Hippocampal formation (tissue), 2 donors: ENCODE results near the gene ARFIP1.
"Not testable (repeated sequence)": the region's sequence is repeated elsewhere in the genome, so short reads cannot be mapped to it uniquely, and the experiment has no call there.

Source experiments
- DNase-seq, 2 donors: peaks; one replicate each; lab custom pipeline; 2025; lab: John Stamatoyannopoulos, UW

The ARFIP1 gene

DNA sequence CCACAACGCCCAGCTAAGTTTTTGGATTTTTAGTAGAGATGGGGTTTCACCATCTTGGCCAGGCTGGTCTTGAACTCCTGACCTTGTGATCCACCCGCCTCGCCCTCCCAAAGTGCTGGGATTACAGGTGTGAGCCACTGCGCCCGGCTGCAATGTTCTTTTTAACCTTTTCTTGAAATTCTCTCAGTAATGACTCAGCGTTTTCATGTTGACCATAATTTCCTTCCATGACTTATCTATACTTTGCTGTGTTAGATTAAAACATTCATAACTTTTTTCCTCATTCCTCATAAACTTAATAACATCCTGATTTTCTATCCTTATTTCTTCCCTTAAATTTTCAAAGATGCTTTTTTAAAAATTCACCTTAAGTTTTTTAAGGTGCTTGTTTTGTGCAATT, 118.4 kb downstream of the ARFIP1 start:
- not testable (repeated sequence) for DNase-seq

- no peak for DNase-seq
Observed at GRCh38 chr4:152898606-152899005, 118.9 kb downstream of the ARFIP1 start.

DNA sequence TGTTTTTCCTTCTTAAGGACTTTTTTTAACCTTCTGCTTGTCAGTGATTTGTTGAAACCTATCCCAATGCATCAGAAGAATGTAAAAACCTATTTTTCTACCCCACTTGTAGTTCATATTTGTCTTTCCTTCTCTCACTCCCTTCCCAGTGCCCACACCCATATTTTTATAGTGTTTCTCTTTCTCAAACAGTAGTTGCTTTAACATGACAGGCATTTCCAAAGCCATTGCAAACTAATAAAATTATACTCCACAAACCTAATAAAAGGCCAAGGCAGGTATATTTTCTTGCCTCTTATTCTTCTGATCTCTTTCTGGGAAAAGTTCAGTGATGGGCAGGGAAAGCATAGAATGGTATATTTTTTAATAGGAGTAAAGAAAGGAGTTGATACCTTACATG, 120.6 kb downstream of the ARFIP1 start:
- no peak for DNase-seq

- DNase-seq, result peak in 1 of 2 donors; percentile 40
Observed at GRCh38 chr4:152901205-152901604, 121.5 kb downstream of the ARFIP1 start.

DNA sequence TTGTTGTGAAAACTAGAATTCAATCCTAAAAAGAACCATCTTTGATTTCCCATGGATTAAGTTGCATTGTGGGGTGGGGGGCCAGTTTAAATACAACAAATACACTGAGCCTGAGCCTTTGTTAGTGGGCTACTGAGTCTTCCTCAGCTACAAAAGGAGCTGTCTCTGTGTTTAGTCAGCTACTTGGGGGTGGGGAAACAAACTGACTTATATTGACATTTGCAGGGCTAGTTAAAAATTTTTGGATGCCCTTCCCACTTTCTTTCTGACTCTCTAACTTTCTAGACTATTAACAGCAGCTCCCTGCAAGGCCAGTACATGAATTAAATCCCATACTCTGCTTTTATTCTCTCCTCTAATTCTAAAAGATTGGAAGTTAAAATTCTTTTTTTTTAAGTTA, 123.9 kb downstream of the ARFIP1 start:
- DNase-seq, result no peak

DNA sequence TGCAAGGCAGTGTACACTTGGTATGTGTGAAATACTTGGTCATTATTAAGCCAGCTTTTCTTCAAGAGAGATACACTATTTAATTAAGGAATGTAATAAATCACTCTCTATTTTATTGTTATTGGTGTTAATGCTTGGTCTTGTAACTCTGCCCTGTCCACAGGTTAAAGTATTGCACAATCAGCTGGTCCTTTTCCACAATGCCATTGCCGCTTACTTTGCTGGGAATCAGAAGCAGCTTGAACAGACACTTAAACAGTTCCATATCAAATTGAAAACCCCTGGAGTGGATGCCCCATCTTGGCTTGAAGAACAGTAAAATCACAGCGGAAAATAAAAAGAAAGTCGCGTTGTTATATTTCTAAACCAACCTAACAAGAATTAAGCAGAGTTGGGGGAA, 130.1 kb downstream of the ARFIP1 start:
- no peak for DNase-seq

DNA sequence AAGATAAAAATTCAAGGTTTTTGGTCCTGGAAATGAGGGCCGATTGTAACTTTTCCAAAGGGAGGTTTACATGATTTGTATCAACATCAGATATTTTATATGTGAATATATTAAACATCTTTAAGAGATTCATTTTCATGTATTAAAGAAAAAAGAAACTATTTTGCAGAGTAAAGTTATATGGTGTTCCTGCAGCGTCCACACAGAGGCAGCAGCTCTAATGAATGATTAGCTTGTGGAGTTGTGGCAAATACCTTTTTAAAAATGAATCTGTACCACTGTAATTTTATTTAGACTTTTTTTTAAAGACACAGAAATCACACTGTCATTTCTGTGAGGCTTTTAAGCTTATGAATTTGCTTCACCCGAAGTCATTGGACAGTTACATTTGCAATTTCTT, 130.8 kb downstream of the ARFIP1 start:
- DNase-seq, result no peak

DNA sequence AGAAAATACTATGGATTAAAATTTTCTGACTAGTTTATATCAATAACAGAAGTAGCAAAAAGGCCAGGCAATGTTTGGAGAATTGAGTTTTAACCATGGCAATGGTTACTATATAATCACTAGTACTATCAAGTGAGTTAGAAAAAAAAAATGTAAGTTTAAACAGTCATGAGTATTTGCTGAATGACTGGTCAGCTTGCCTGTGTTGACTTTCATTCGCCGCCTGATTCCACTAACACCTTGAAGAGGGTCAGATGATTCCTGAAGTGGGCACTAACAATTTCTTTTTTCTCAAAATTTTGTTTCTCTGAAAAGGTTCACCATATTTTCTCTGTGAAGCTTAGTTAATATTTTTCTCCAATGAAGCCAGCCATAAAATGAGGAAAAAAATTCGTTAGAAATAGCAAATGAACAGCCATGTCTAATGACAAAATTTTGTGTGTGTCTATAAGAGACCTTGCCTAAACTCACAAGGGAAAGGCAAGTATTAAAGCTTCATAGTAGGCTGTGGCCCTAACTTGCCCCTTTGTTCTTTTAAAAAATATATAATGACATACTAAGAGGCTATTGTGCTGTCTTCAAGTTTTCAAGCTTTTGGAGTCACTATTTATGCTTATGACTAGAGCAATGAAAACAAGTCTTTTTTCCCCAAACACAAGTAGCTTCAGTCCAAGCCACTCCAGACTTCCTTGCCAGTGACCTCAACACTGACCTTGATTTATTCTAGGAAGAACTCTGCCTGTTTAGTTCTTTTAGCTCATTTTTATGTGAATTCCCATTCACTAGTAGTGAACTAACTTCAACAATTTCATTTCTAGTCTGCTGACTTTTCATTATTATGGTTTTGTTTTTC, 138.0 kb downstream of the ARFIP1 start:
- no peak for DNase-seq

DNA sequence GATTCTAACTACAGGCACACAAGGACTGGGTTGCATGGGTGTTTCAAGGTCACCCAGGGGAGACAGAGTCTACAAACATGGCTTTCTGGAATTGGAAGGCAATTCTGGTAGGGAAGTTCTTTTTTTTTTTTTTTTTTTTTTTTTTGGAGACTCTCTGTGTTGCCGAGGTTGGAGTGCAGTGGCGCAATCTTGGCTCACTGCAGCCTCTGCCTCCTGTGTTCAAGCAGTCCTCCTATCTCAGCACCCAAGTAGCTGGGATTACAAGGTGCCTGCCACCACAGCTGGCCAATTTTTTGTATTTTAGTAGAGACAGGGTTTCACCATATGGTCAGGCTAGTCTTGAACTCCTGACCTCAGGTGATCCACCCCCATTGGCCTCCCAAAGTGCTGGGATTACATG, 140.1 kb downstream of the ARFIP1 start:
- no peak for DNase-seq

DNA sequence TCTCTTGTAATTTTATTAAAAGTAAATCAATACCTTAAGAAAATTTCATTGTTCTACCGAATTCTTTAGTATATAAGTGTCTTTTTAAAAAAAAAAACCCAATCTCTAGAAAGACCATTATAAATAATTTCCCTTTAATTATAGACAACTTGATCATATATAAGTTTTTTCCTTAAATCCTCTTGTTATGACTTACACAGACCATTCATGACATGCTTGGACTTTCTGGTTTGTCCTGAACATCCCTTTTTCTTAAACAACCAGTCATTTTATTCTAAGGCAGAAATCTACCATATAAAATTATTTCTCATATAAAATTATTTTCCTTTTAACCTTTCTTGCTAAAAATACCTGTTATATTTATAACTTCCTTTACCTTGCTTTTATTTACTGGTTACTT, 141.0 kb downstream of the ARFIP1 start:
- no peak for DNase-seq

GRCh38 chr4:152921284-152921683, 141.5 kb downstream of the ARFIP1 start:
- DNase-seq, result no peak

DNA sequence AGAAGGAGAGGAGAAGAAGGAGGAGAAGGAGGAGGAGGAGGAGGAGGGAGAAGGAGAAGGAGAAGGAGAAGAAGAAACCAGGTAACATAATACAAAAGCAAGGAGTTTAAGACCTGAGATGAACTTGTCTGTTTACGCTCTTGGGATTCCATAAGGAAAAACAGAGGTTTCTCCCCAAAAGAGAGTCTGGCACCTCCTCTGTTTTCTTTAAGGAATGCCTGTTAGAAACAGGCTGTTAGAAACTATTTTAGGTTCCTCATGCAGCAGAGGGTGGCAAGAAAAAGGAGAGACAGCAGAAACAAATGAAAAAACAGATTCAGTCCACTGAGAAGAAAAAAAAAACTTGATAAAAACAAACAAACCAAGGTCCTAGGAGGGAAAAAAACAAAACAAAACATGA, 146.1 kb downstream of the ARFIP1 start:
- no peak for DNase-seq

DNA sequence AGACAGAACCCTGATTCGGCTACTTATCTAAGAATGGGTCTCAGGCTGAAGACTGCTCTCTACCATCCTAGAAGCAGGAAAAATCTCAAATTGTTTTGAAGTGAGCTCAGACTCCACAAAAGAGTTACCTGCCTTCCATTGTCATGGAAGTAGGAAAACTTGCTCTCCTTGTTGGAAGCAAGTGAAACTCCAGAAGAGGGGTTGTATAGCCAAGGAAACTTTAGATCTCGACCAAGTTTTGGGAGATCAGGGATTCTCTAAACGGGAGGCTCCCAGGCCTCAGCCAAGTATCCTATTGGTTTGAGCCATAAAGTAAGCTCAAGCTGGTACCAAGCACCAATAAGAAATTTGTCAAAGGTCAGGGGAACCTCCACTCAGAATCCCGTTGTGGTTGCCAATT, 147.2 kb downstream of the ARFIP1 start:
- DNase-seq, result no peak

- no peak for DNase-seq
Observed at GRCh38 chr4:152927737-152928136, 148.0 kb downstream of the ARFIP1 start.

- DNase-seq, result no peak
Observed at GRCh38 chr4:152928286-152928685, 148.5 kb downstream of the ARFIP1 start.

GRCh38 chr4:152929888-152930287, 150.1 kb downstream of the ARFIP1 start:
- no peak for DNase-seq

GRCh38 chr4:152935143-152935542, 155.4 kb downstream of the ARFIP1 start:
- no peak for DNase-seq

- DNase-seq, result no peak
Observed at GRCh38 chr4:152935631-152936445, 156.1 kb downstream of the ARFIP1 start, which contains the start of gene FHDC1. FHDC1 (plus strand) TSS chr4:152936323; CDS start chr4:152943058, 6,735 bp downstream.

GRCh38 chr4:152936446-152937335, 156.9 kb downstream of the ARFIP1 start:
- DNase-seq, result no peak

DNA sequence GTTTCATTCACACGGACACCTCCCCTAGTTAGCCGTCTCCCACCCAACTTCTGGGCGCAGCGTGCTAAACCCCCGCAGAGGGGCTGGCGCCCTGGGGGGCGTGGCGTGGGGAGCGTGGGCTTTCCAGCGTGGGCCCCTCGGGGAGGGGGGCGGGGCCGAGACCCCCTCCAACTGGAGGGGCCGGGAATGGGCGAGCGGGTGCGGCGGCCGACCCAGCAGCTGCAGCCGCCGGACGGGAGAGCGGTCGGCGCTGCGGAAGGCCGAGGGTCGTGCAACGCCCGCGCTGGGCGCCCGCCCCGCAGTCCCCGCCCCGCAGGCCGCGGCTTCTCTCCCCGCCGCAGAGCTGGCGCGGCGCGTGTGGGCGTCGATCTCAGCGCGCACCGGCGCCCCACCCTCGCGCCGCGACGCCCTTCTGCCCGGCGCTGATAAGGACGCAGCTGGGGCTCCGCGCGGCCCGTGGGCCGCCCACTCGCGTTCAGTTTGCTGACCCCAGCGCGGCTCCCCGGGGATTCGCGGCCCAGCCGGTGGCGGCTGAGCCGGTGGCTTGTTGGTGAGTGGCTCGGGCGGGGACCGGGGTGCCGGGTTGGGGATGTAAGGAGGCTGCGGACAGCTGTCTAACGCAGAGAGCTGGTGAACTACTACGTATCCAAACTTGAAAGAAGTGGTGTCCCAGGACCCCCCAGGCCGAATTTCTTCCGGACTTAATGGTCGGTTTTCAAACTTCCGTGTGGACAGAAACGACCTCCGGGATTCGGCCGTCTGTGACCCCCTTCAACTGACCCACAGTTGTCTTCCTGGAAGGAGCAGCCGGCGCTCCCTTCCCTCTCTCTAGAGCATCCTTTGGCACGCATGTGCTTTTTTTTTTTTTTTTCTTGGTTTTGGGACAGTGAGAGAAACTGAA, 157.8 kb downstream of the ARFIP1 start:
- DNase-seq, result peak in 1 of 2 donors; percentile 17
